Astrocyte (in vitro differentiated cells and primary cell): ENCODE results near the gene TMEM63B. TPM values are rescaled to one million over a fixed set of nuclear protein-coding genes. Genes with fewer than 3 reads are reported as not detected.

Source experiments
- DNase-seq: peaks from one replicate; pipeline ENCODE4 v3.0.0-alpha.2; 2010; ENCODE audit warnings: low read depth
- FAIRE-seq: peaks from 2 replicates; lab custom pipeline; 2011; peaks lifted over from hg19 to GRCh38; lab: Jason Lieb, UNC
- H2AFZ ChIP-seq: 2 replicates; pipeline ENCODE4 v1.6.0; 2012; ENCODE audit warnings: low read depth, low read length, inconsistent platforms
- H3K27ac ChIP-seq: 2 replicates; pipeline ENCODE4 v1.5.1; 2011; ENCODE audit warnings: low read depth, low read length, inconsistent platforms
- H3K27me3 ChIP-seq: 2 replicates; pipeline ENCODE4 v1.6.0; 2011; ENCODE audit warnings: low read length, inconsistent platforms; ENCODE audit not compliant: insufficient read depth
- H3K36me3 ChIP-seq: 2 replicates; pipeline ENCODE4 v1.5.1; 2011; ENCODE audit warnings: low read length, inconsistent platforms; ENCODE audit not compliant: insufficient read depth
- H3K4me1 ChIP-seq: 2 replicates; pipeline ENCODE4 v1.5.1; 2011; ENCODE audit warnings: low read length, inconsistent platforms; ENCODE audit not compliant: insufficient read depth
- H3K4me2 ChIP-seq: 2 replicates; pipeline ENCODE4 v1.6.0; 2012; ENCODE audit warnings: low read length, inconsistent platforms
- H3K4me3 ChIP-seq: 2 replicates; pipeline ENCODE4 v1.5.1; 2011; ENCODE audit warnings: low read depth, mild to moderate bottlenecking, low read length, inconsistent platforms; ENCODE audit not compliant: insufficient read depth
- H3K79me2 ChIP-seq: 2 replicates; pipeline ENCODE4 v1.6.0; 2012; ENCODE audit warnings: mild to moderate bottlenecking, low read length, inconsistent platforms; ENCODE audit not compliant: insufficient read depth
- H3K9ac ChIP-seq: 2 replicates; pipeline ENCODE4 v1.6.0; 2012; ENCODE audit warnings: mild to moderate bottlenecking, low read length, inconsistent platforms
- H3K9me3 ChIP-seq: 2 replicates; pipeline ENCODE4 v1.5.1; 2012; ENCODE audit warnings: low read depth, mild to moderate bottlenecking, low read length, inconsistent platforms; ENCODE audit not compliant: insufficient read depth
- H4K20me1 ChIP-seq: 2 replicates; pipeline ENCODE4 v1.6.0; 2012; ENCODE audit warnings: low read length, inconsistent platforms; ENCODE audit not compliant: insufficient read depth
- H3K27ac Mint-ChIP-seq: one replicate; pipeline ENCODE4 v1.8.0; 2021; ENCODE audit warnings: mild to moderate bottlenecking, mixed read lengths; ENCODE audit not compliant: unreplicated experiment
- H3K27me3 Mint-ChIP-seq: one replicate; pipeline ENCODE4 v1.8.0; 2021; ENCODE audit warnings: low read depth, mixed read lengths; ENCODE audit not compliant: unreplicated experiment
- H3K36me3 Mint-ChIP-seq: one replicate; pipeline ENCODE4 v1.8.0; 2021; ENCODE audit warnings: low read depth, mixed read lengths; ENCODE audit not compliant: unreplicated experiment
- H3K4me1 Mint-ChIP-seq: one replicate; pipeline ENCODE4 v1.8.0; 2021; ENCODE audit warnings: low read depth, mixed read lengths; ENCODE audit not compliant: unreplicated experiment
- H3K4me3 Mint-ChIP-seq: one replicate; pipeline ENCODE4 v1.8.0; 2021; ENCODE audit warnings: mild to moderate bottlenecking, moderate library complexity, mixed read lengths; ENCODE audit not compliant: unreplicated experiment
- H3K9me3 Mint-ChIP-seq: one replicate; pipeline ENCODE4 v1.8.0; 2021; ENCODE audit warnings: mild to moderate bottlenecking, mixed read lengths; ENCODE audit not compliant: unreplicated experiment
- EZH2 ChIP-seq: IDR thresholded peaks from 2 replicates; pipeline ENCODE4 v1.6.1; 2012; ENCODE audit warnings: mild to moderate bottlenecking, low read length, inconsistent platforms; ENCODE audit not compliant: insufficient read depth
- total RNA-seq: library from RNA; stranded (reverse); gene quantifications from 2 replicates; pipeline ENCODE4 v1.2.1, GENCODE V29; 2021
- TF ChIP-seq, protein P1 (sequence below): IDR thresholded peaks from 2 replicates; pipeline ENCODE4 v1.5.1; 2011; ENCODE audit warnings: low read depth, mild to moderate bottlenecking, inconsistent platforms, low read length, moderate library complexity; ENCODE audit not compliant: insufficient read depth

The TMEM63B gene
- total RNA-seq, 1 donor from 2014 or later, result 86.6 TPM

DNA sequence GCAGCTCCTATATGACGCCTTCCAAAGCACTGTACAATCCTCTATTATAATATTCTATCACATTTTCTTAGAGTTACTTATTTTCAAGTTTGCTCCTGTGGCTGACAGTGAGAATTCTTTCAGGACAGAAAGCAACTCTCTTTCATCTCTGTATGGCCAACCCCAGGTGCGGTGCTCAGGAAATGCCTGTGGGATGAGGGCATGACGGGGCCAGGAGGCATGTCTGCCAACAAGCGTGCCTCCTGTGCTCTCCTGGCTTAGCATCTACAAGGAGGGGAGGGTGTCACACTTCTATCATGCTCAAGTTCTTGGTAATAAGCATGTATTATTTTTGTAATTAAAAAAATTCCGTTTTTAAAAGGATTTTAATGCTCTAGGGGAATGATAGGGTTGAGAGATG lies 11.5 kb upstream of the TMEM63B start:
- Histone ChIP-seq H3K27me3 (no peaks in the 10 kb centered on the region), H3K27ac (peak overlapping the region; percentile 96), H3K9ac (peak overlapping the region; percentile 82), H3K36me3 (peaks cover 26% of the 10 kb centered on the region), H4K20me1 (peaks cover 71% of the 10 kb centered on the region), H3K4me1 (peaks cover 41% of the 10 kb centered on the region), H3K4me2 (peak overlapping the region; percentile 91), H2AFZ (no peak overlapping the region), H3K9me3 (no peaks in the 10 kb centered on the region), H3K79me2 (peaks cover 75% of the 10 kb centered on the region), H3K4me3 (peak overlapping the region; percentile 41)
- H3K27me3 Mint-ChIP-seq, result no peaks in the 10 kb centered on the region
- peak overlapping the region; percentile 68 for H3K4me3 Mint-ChIP-seq
- peak; percentile 79 for DNase-seq
- H3K9me3 Mint-ChIP-seq, result no peaks in the 10 kb centered on the region
- peak overlapping the region; percentile 100 for H3K27ac Mint-ChIP-seq
- FAIRE-seq, result no peak
- TF ChIP-seq, protein P1, sequence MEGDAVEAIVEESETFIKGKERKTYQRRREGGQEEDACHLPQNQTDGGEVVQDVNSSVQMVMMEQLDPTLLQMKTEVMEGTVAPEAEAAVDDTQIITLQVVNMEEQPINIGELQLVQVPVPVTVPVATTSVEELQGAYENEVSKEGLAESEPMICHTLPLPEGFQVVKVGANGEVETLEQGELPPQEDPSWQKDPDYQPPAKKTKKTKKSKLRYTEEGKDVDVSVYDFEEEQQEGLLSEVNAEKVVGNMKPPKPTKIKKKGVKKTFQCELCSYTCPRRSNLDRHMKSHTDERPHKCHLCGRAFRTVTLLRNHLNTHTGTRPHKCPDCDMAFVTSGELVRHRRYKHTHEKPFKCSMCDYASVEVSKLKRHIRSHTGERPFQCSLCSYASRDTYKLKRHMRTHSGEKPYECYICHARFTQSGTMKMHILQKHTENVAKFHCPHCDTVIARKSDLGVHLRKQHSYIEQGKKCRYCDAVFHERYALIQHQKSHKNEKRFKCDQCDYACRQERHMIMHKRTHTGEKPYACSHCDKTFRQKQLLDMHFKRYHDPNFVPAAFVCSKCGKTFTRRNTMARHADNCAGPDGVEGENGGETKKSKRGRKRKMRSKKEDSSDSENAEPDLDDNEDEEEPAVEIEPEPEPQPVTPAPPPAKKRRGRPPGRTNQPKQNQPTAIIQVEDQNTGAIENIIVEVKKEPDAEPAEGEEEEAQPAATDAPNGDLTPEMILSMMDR, result no peak
- no peak for TF ChIP-seq EZH2
- peaks cover 66% of the 10 kb centered on the region for H3K4me1 Mint-ChIP-seq
- peaks cover 21% of the 10 kb centered on the region for H3K36me3 Mint-ChIP-seq

DNA sequence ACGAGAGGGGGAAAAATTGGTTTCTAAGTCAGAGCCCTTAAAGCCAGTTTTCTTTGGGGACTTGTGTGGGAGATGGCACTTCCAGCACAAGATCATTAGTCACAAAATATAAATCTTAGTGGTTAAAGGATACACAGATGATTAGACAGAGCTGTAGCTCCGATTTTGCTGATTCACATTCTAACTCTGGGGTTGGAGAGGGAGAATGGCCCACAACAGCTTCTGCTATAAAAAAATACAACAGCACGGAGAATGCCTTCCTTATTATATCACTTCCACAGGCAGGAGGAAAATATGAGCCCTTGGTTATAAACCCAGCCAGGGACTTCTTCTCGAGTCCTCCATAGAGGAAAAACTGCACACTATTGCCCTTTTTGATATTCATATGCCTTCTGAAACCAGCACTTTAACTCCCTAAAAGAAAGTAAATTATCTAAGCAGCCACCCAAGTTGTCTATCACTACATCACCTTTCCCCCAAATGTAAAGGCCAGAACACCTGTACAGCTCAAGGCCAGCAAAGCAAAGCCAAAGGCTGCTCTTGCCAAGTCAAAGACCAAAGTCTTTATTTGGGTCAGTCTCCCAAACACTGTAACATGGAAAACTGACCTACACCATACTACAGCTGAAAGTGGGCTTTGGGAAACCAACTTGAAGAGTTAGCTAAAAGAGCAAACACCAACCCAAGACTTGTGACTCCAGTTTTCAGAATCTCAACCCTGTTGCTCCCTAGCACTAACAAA lies 10.5 kb upstream of the TMEM63B start:
- Mint-ChIP-seq H3K9me3 (no peaks in the 10 kb centered on the region), H3K27ac (peak overlapping the region; percentile 100), H3K36me3 (peaks cover 13% of the 10 kb centered on the region), H3K27me3 (no peaks in the 10 kb centered on the region), H3K4me1 (peaks cover 64% of the 10 kb centered on the region), H3K4me3 (peak overlapping the region; percentile 68)
- H2AFZ ChIP-seq, result no peak overlapping the region
- peak; percentile 94 for DNase-seq
- peak overlapping the region; percentile 96 for H3K27ac ChIP-seq
- peak; percentile 9 for FAIRE-seq
- peaks cover 20% of the 10 kb centered on the region for H3K36me3 ChIP-seq
- H3K4me1 ChIP-seq, result peaks cover 48% of the 10 kb centered on the region
- H4K20me1 ChIP-seq, result peaks cover 70% of the 10 kb centered on the region
- H3K9me3 ChIP-seq, result no peaks in the 10 kb centered on the region
- H3K27me3 ChIP-seq, result no peaks in the 10 kb centered on the region
- peak overlapping the region; percentile 41 for H3K4me3 ChIP-seq
- peak overlapping the region; percentile 82 for H3K9ac ChIP-seq
- H3K4me2 ChIP-seq, result peak overlapping the region; percentile 91
- peaks cover 80% of the 10 kb centered on the region for H3K79me2 ChIP-seq
- TF ChIP-seq EZH2, result no peak
- TF ChIP-seq, protein P1, result no peak
